Measurements from ENCODE around the gene MTMR4. TPM values are rescaled to one million over a fixed set of nuclear protein-coding genes. Genes with fewer than 3 reads are reported as not detected.

MTMR4 gene
- polyA plus RNA-seq, 1 donor = 70.3 TPM

DNA sequence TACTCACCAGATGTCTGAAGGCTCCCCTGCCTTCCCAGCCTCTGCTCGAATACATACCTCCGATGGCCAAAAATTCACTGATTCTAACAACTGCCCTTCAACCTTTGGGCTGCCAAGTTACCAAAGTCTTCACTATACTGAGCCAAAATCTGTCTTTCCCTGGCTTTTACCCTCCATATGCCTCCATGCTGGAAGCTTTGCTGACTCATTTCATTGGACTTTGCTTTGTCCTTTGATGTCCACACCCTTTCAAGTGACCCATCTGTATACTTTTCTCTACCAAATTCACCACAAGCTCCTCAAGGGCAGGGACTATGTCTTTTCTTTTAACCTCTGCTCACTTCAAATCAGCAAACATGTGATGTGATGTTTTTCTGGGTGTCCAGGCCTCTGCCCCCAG, 21.0 kb upstream of the MTMR4 start:
- WGBS (ENCODE audit: insufficient coverage, low lambda C conversion rate) = no CpG with 5 or more reads among the region's 2 CpGs
- Histone ChIP-seq H3K4me3 (ENCODE audit: low read length) (no peak overlapping the region), H3K36me3 (ENCODE audit: control insufficient read depth, insufficient read depth, low read length) (no peaks in the 10 kb centered on the region), H3K27ac (ENCODE audit: low read length) (no peak overlapping the region), H3K27me3 (ENCODE audit: control insufficient read depth, insufficient read depth, low read length) (peaks cover 51% of the 10 kb centered on the region), H3K4me1 (ENCODE audit: control insufficient read depth, insufficient read depth, low read length) (no peaks in the 10 kb centered on the region), H3K9me3 (ENCODE audit: control insufficient read depth, low read depth, low read length) (no peaks in the 10 kb centered on the region)
- DNase-seq = no peak

DNA sequence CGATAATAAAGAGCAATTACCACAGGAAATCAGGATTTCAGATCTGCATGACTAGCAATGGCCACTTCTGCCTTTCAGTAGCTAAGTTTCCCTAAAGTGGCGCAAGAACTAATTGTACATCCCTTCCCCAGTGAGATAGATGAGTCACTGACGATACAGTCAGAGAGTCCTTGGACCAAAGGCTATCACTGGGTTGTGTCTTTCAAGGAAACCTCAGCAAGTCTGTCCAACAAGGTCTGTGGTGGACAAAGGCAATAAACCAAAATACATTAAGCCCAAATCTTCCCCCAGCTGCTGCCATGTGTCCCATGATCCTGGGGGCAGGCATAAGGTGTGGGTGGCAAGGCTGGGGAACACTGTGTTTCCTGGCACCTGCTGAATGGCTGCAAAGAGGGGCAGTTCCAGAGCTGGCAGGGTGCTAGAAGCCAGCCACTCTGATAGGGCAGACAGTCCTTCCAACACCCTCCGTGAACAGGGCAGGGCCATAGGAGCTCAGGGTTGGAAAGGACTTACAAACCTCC, 20.5 kb upstream of the MTMR4 start:
- no peaks in the 10 kb centered on the region for H3K4me1 ChIP-seq (ENCODE audit: control insufficient read depth, insufficient read depth, low read length)
- H3K4me3 ChIP-seq (ENCODE audit: low read length) = no peak overlapping the region
- no peak for DNase-seq
- no CpG with 5 or more reads among the region's 4 CpGs for WGBS (ENCODE audit: insufficient coverage, low lambda C conversion rate)
- peaks cover 55% of the 10 kb centered on the region for H3K27me3 ChIP-seq (ENCODE audit: control insufficient read depth, insufficient read depth, low read length)
- H3K9me3 ChIP-seq (ENCODE audit: control insufficient read depth, low read depth, low read length) = no peaks in the 10 kb centered on the region
- H3K27ac ChIP-seq (ENCODE audit: low read length) = no peak overlapping the region
- no peaks in the 10 kb centered on the region for H3K36me3 ChIP-seq (ENCODE audit: control insufficient read depth, insufficient read depth, low read length)

DNA sequence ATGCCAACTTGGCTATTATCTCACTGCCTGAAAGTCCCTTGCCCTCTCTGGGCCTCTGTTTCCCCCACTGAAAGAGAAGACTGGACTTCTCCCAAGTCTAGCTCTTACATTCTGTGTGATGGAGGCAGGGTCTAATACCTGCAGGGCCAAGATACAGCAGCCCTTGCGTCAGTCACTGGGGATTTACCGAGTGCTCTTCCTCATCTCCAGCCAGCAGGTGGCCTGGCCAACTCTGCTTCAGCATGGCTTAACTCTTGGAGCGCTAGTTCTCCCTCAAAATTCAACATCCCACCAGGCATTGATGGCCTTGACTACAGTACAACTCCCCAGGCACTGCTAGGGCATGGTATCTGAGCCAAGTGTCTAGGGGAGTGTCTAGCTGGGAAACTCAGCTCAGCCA, 19.9 kb upstream of the MTMR4 start:
- WGBS (ENCODE audit: insufficient coverage, low lambda C conversion rate) = no CpG with 5 or more reads among the region's 3 CpGs
- Histone ChIP-seq H3K4me1 (ENCODE audit: control insufficient read depth, insufficient read depth, low read length) (no peaks in the 10 kb centered on the region), H3K4me3 (ENCODE audit: low read length) (no peak overlapping the region), H3K27me3 (ENCODE audit: control insufficient read depth, insufficient read depth, low read length) (peaks cover 55% of the 10 kb centered on the region), H3K36me3 (ENCODE audit: control insufficient read depth, insufficient read depth, low read length) (no peaks in the 10 kb centered on the region), H3K9me3 (ENCODE audit: control insufficient read depth, low read depth, low read length) (no peaks in the 10 kb centered on the region), H3K27ac (ENCODE audit: low read length) (no peak overlapping the region)
- DNase-seq = no peak

DNA sequence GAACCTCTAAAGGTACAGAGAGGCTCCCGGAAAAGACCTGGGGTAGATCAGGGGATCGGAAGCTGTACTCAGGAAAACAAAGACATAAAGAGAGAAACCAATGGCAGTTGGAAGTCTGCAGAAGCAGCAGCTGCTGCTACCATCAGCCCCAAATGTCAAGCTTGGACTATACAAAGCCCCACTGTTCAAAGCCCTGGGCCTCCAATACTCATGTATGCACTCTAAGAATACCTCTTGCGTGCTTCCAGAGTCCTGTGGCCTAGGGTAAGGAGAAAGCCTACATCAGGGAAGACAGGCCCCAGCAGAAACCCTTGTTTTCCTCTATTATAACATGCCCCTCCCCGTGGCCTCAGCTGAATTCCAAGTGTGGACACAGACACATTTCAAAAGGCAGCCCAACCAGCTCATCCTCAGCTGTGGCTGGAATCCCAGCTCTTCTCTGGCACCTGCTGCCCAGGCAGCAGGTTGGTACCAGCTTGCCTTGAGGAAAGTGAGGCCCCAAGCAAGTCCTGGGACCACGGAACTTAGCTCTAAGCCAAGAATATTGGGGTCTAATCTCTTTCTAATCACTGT, 19.3 kb upstream of the MTMR4 start:
- Histone ChIP-seq H3K9me3 (ENCODE audit: control insufficient read depth, low read depth, low read length) (no peaks in the 10 kb centered on the region), H3K27ac (ENCODE audit: low read length) (no peak overlapping the region), H3K4me3 (ENCODE audit: low read length) (no peak overlapping the region), H3K27me3 (ENCODE audit: control insufficient read depth, insufficient read depth, low read length) (peaks cover 51% of the 10 kb centered on the region), H3K36me3 (ENCODE audit: control insufficient read depth, insufficient read depth, low read length) (no peaks in the 10 kb centered on the region), H3K4me1 (ENCODE audit: control insufficient read depth, insufficient read depth, low read length) (no peaks in the 10 kb centered on the region)
- no peak for DNase-seq
- WGBS (ENCODE audit: insufficient coverage, low lambda C conversion rate) = no CpG with 5 or more reads among the region's 5 CpGs

DNA sequence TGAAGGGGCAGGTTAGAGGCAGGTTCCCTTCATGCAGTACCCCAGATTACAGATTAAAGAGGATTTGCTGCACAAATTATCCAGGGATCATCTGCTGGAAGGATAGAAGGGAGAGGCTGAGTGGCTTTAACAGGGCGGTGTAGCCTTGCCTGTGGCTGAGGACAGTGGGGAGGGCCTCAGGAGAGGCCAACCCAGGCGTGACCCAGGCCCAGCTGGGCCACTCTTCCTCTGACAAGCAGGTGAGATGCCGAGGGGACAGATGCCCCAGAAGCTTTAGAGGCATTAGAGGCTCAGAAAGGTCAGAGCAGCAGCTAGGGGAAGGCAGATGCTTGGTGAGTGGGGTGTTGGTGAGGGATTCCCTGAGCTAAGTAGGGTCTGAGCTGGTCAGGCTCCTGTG, 18.1 kb upstream of the MTMR4 start:
- Histone ChIP-seq H3K9me3 (ENCODE audit: control insufficient read depth, low read depth, low read length) (no peaks in the 10 kb centered on the region), H3K27me3 (ENCODE audit: control insufficient read depth, insufficient read depth, low read length) (peaks cover 47% of the 10 kb centered on the region), H3K36me3 (ENCODE audit: control insufficient read depth, insufficient read depth, low read length) (no peaks in the 10 kb centered on the region), H3K4me3 (ENCODE audit: low read length) (peak overlapping the region; percentile 25), H3K27ac (ENCODE audit: low read length) (no peak overlapping the region), H3K4me1 (ENCODE audit: control insufficient read depth, insufficient read depth, low read length) (no peaks in the 10 kb centered on the region)
- DNase-seq = no peak
- WGBS (ENCODE audit: insufficient coverage, low lambda C conversion rate) = no CpG with 5 or more reads among the region's 3 CpGs

DNA sequence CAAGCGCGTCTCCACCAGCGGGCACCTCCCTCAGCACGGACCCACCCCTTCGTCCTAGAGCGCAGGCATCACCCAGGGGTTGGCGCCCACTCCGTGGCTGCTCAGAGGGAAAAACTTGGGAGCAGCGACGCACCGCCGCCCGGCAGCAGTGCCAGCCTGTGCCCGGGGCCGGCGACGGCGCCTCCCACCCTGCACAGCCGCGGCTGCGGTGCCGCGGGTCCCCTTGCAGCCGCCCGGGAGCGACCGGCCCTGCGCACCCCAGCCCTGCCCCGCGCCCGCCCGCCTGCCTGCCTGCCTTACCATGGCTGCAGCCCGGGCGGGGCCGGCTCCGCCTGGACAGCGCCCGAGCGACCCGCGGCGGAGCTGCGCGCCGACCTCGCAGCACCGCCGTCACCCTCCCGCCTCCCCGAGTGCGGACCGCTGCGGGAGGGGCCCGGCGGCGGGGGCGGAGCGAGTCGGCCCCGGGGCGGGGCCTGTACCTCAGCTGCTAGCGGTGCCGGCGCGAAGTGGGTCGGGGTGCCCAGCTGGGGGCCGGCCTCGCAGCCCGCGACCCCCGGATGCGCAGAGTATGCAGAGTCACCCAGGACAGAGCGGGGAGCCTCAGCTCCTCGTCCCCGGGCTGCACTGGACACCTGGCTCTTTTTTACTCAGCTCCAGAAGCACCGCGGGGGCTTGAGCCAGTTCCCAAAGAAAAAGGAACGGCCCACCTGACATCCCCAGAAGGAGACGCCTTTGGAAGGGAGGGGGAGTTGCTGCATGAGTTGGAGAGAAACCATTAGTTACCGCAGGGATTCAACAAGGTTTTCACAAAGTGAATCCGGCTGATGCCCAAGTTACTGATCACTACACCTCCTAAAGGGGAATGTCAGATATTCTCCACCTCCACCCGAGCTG, 17.5 kb upstream of the MTMR4 start:
- Histone ChIP-seq H3K4me3 (ENCODE audit: low read length) (peak overlapping the region; percentile 25), H3K9me3 (ENCODE audit: control insufficient read depth, low read depth, low read length) (no peaks in the 10 kb centered on the region), H3K27ac (ENCODE audit: low read length) (no peak overlapping the region), H3K36me3 (ENCODE audit: control insufficient read depth, insufficient read depth, low read length) (no peaks in the 10 kb centered on the region), H3K27me3 (ENCODE audit: control insufficient read depth, insufficient read depth, low read length) (peaks cover 45% of the 10 kb centered on the region), H3K4me1 (ENCODE audit: control insufficient read depth, insufficient read depth, low read length) (no peaks in the 10 kb centered on the region)
- DNase-seq = peak in 1 of 2 donors; percentile 55
- WGBS (ENCODE audit: insufficient coverage, low lambda C conversion rate) = no CpG with 5 or more reads among the region's 82 CpGs

DNA sequence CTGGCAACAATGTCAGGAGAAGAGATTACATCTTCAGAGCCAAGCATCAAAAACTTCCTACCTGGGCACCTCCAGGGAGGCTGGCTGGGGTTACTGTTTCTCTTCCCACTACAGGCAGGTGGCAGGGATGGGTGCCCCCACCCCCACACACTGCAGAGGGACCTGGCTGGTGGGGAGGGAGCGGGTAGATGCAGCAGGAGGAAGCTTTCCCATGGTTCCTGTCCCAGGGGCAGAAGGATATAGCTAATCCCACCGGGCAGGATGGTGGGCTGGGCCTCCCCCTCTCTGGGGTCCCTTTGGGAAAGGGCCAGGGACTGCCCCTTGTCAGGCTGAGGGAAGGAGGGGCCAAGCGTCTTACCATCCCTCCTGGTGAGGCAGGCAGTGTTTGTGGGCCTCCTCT, 16.7 kb upstream of the MTMR4 start:
- H3K9me3 ChIP-seq (ENCODE audit: control insufficient read depth, low read depth, low read length) = no peaks in the 10 kb centered on the region
- peaks cover 43% of the 10 kb centered on the region for H3K27me3 ChIP-seq (ENCODE audit: control insufficient read depth, insufficient read depth, low read length)
- H3K4me3 ChIP-seq (ENCODE audit: low read length) = peak overlapping the region; percentile 24
- no peaks in the 10 kb centered on the region for H3K36me3 ChIP-seq (ENCODE audit: control insufficient read depth, insufficient read depth, low read length)
- no CpG with 5 or more reads among the region's 3 CpGs for WGBS (ENCODE audit: insufficient coverage, low lambda C conversion rate)
- no peaks in the 10 kb centered on the region for H3K4me1 ChIP-seq (ENCODE audit: control insufficient read depth, insufficient read depth, low read length)
- no peak overlapping the region for H3K27ac ChIP-seq (ENCODE audit: low read length)
- no peak for DNase-seq

DNA sequence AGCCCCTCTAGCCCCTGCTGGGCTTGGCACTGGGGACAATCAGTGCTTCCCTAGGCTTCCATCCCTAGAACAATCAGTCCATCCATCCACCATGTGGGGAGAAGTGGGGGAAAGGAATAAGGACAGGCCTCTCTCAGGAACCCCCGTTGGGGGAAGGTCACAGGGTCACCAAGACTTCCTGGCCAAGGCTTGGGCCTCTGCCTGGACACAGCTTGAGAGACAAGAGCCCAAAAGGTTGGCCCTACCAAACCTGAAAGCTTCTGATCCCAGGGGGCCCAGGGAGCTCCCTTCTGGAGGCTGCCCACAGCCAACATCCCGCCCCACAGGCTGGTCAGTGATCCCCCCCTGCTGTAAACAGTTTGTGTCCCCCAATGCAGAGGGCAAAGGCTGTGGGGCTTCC, 16.2 kb upstream of the MTMR4 start:
- DNase-seq = no peak
- no peaks in the 10 kb centered on the region for H3K4me1 ChIP-seq (ENCODE audit: control insufficient read depth, insufficient read depth, low read length)
- H3K4me3 ChIP-seq (ENCODE audit: low read length) = no peak overlapping the region
- H3K36me3 ChIP-seq (ENCODE audit: control insufficient read depth, insufficient read depth, low read length) = no peaks in the 10 kb centered on the region
- H3K27ac ChIP-seq (ENCODE audit: low read length) = no peak overlapping the region
- peaks cover 41% of the 10 kb centered on the region for H3K27me3 ChIP-seq (ENCODE audit: control insufficient read depth, insufficient read depth, low read length)
- H3K9me3 ChIP-seq (ENCODE audit: control insufficient read depth, low read depth, low read length) = no peaks in the 10 kb centered on the region
- no CpG with 5 or more reads among the region's 2 CpGs for WGBS (ENCODE audit: insufficient coverage, low lambda C conversion rate)

DNA sequence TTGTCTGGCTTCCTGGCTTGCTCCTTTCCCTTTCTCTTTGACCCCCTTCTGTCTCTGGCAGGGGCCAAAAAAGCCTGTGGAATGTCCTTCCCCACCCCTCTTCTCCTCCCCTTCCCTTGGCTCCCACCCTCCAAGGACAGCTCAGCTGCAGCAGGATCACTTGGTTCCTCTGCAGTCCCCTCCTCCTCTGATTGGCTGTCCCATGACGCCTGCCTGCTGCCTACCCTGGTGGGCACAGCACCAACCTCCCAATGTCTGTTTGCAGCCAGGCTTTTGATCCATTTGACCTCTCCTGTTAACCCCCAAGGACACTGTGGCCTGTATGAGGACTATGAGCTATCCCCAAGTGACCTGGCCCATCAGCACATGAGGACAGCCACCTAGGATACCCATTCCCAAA, 14.8 kb upstream of the MTMR4 start:
- Histone ChIP-seq H3K27me3 (ENCODE audit: control insufficient read depth, insufficient read depth, low read length) (peaks cover 34% of the 10 kb centered on the region), H3K36me3 (ENCODE audit: control insufficient read depth, insufficient read depth, low read length) (no peaks in the 10 kb centered on the region), H3K4me3 (ENCODE audit: low read length) (no peak overlapping the region), H3K4me1 (ENCODE audit: control insufficient read depth, insufficient read depth, low read length) (no peaks in the 10 kb centered on the region), H3K27ac (ENCODE audit: low read length) (no peak overlapping the region), H3K9me3 (ENCODE audit: control insufficient read depth, low read depth, low read length) (no peaks in the 10 kb centered on the region)
- WGBS (ENCODE audit: insufficient coverage, low lambda C conversion rate) = no CpG with 5 or more reads among the region's 1 CpG
- DNase-seq = no peak

DNA sequence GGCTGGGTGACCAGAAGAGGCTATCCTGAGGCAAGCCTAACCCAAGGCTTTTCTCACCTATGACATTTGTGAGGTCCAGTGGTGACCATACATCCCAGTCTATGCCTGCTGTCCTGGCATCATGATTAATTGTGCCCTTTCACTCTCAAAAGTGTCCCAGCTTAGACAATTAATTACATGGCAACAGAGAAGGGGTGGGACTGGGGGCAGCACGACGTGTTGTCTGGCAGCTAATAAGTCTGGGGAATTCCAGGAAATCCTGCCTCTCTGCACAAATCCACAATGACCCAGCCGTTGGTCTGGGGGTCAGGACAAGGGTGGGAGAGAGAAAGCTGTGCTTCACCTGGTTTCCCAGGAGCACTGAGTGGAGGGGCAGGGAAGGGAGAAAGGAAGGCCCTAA, 14.0 kb upstream of the MTMR4 start:
- no peaks in the 10 kb centered on the region for H3K4me1 ChIP-seq (ENCODE audit: control insufficient read depth, insufficient read depth, low read length)
- H3K27ac ChIP-seq (ENCODE audit: low read length) = no peak overlapping the region
- no peaks in the 10 kb centered on the region for H3K36me3 ChIP-seq (ENCODE audit: control insufficient read depth, insufficient read depth, low read length)
- no peak for DNase-seq
- no CpG with 5 or more reads among the region's 3 CpGs for WGBS (ENCODE audit: insufficient coverage, low lambda C conversion rate)
- H3K9me3 ChIP-seq (ENCODE audit: control insufficient read depth, low read depth, low read length) = no peaks in the 10 kb centered on the region
- peaks cover 30% of the 10 kb centered on the region for H3K27me3 ChIP-seq (ENCODE audit: control insufficient read depth, insufficient read depth, low read length)
- no peak overlapping the region for H3K4me3 ChIP-seq (ENCODE audit: low read length)
